AG04450 (cell line): ENCODE measurements around the gene APMAP. TPM values are rescaled to one million over a fixed set of nuclear protein-coding genes. Genes with fewer than 3 reads are reported as not detected.

ENCODE experiments used
- CTCF ChIA-PET: fragments of 300-600, 350-600 bp; formaldehyde crosslinking; extraction: SDS; loops from one replicate; lab custom pipeline; 2022; ENCODE audit warnings: antibody characterized with exemption, inconsistent platforms; lab: Charles Lee
- POLR2A ChIA-PET: fragments of 350-600 bp; formaldehyde crosslinking; extraction: SDS; loops from one replicate; lab custom pipeline; 2021; ENCODE audit warnings: antibody characterized with exemption, inconsistent platforms; lab: Yijun Ruan, JAX
- DNase-seq: peaks from one replicate; pipeline ENCODE4 v3.0.0-alpha.2; 2011; ENCODE audit warnings: low read depth, low spot score
- H3K27ac ChIP-seq: one replicate; pipeline ENCODE4 v1.5.1; 2012; ENCODE audit warnings: low read depth, low read length, control low read depth
- H3K27me3 ChIP-seq: one replicate; pipeline ENCODE4 v1.6.0; 2012; ENCODE audit warnings: low read length; ENCODE audit not compliant: control insufficient read depth, insufficient read depth
- H3K4me3 ChIP-seq: 2 replicates; pipeline ENCODE4 v1.5.1; 2011; ENCODE audit warnings: mild to moderate bottlenecking, low read depth, low read length, control low read depth
- H3K9me3 ChIP-seq: 2 replicates; pipeline ENCODE4 v1.5.1; 2012; ENCODE audit warnings: low read length; ENCODE audit not compliant: control insufficient read depth, insufficient read depth
- polyA plus RNA-seq: library from polyadenylated mRNA; depleted of rRNA; stranded (reverse); fragments of >200 nt; gene quantifications from 2 replicates; pipeline ENCODE4 v1.2.3, GENCODE V29; 2011
- TF ChIP-seq, protein P1 (sequence below): IDR thresholded peaks from 2 replicates; pipeline ENCODE4 v1.5.1; 2011; ENCODE audit warnings: low read depth, low read length, control low read depth, inconsistent platforms

APMAP gene
- polyA plus RNA-seq, 1 experiment, result 94.5 TPM

DNA sequence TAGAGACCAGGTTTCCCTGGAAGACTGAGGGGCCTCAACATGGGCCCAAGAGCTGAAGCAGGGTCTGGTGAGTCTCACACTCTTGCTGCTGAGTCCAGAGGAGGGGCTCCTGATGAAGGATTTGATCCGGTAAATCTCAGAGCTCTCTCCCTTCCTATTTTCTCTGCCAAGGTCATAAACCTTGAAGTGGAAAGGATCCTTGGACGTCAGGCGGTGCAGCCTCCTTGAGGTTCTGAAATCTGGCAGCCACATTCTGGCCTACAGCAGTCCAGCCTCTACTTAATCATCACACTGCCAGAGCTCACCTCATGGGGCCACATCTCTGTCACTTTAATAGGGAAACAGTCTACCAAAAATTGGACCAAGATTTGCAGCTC lies 41.4 kb upstream of the APMAP start:
- TF ChIP-seq, protein P1, sequence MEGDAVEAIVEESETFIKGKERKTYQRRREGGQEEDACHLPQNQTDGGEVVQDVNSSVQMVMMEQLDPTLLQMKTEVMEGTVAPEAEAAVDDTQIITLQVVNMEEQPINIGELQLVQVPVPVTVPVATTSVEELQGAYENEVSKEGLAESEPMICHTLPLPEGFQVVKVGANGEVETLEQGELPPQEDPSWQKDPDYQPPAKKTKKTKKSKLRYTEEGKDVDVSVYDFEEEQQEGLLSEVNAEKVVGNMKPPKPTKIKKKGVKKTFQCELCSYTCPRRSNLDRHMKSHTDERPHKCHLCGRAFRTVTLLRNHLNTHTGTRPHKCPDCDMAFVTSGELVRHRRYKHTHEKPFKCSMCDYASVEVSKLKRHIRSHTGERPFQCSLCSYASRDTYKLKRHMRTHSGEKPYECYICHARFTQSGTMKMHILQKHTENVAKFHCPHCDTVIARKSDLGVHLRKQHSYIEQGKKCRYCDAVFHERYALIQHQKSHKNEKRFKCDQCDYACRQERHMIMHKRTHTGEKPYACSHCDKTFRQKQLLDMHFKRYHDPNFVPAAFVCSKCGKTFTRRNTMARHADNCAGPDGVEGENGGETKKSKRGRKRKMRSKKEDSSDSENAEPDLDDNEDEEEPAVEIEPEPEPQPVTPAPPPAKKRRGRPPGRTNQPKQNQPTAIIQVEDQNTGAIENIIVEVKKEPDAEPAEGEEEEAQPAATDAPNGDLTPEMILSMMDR, result no peak
- no peak overlapping the region for H3K27ac ChIP-seq
- no peaks in the 10 kb centered on the region; the same call in 1 of the 2 replicates for H3K9me3 ChIP-seq
- ChIA-PET POLR2A (no interaction called here), CTCF (interaction anchor here (1.1 to 1.3 kb wide), 2 partner anchors 32 to 40 kb away, joined by 3 read pairs; no protein-coding TSS in a partner anchor)
- DNase-seq, result no peak
- H3K4me3 ChIP-seq, result no peak overlapping the region
- peaks cover 20% of the 10 kb centered on the region for H3K27me3 ChIP-seq

DNA sequence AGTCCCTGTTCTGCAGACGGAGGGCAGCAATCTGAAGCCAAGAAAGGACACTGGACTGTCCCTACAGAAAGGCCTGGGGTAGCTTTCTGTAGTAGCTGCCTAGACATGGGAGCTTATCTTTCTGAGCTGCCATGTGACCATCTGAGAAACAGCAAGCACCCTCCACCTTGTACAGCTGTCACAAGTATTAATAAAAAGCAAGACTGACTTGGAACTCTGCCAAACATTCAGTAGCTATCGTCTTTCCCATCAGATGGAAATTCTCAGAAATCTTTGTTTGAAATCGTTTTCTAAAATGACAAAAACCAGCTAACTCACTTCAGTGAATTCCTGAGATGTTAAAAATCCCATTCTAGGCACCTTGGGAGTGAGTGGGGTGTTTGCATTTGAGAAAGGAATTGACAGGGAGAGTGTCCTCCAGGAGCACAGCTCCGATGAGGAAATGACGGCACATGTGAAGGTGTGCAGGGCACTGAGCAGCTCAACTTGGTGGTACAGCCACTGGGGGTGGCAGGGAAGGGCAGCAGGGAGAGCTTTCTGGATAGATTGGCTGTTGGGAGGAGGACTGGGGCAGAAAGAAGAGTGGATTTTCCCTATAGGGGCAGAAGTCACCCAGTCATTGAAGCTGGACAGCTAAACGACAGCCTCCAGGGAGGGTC lies 40.8 kb upstream of the APMAP start:
- peaks cover 17% of the 10 kb centered on the region for H3K27me3 ChIP-seq
- POLR2A ChIA-PET, result no interaction called here
- no peak for DNase-seq
- no peak overlapping the region for H3K4me3 ChIP-seq
- no peak overlapping the region for H3K27ac ChIP-seq
- CTCF ChIA-PET, result interaction anchor here (1.1 to 1.3 kb wide), 2 partner anchors 32 to 40 kb away, joined by 3 read pairs; no protein-coding TSS in a partner anchor
- H3K9me3 ChIP-seq, result no peaks in the 10 kb centered on the region; the same call in 1 of the 2 replicates
- TF ChIP-seq, protein P1, result no peak

DNA sequence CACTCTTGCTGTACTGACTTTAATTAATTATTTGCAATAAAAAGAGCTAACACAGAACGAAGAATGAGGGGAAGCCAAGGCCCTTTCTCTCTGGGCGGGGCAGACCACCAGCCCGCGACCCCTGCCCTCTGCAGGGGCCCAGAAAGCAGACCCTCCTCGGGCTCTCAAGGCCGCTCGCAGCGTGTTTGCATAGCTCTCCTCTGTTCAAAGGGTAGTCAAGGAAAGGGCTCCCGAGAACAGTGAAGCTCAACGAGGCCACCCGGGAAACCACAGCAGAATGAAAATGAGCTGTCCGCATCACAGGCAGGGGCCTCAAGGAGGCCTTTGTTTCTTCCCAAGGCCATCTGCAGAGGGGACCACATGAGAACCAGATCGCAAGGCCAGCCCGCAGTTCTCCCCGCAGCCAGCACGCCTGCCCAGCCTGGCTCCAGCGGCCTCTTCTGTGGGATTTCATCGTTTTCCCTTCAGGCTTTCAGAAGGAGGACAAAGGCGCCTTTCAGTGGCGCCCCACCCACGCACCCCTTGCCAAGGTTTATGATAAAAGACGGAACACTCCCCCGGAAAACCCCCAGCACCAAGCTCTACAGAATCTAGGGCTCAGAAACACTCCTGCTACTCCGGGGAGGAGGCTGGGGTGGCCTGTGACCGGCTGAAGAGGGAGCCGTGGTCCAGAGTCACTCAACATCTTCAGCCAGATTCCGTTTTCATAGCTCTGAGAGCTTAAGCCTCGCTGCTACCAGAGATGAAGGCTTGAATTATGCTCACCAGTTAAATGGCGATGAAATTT lies 40.1 kb upstream of the APMAP start:
- POLR2A ChIA-PET, result interaction anchor here (0.6 kb wide), 1 partner anchor 219 kb away, joined by 3 read pairs; no protein-coding TSS in a partner anchor
- CTCF ChIA-PET, result interaction anchor here (1.1 to 1.3 kb wide), 2 partner anchors 33 to 39 kb away, joined by 3 read pairs; no protein-coding TSS in a partner anchor
- no peak overlapping the region for H3K27ac ChIP-seq
- TF ChIP-seq, protein P1, result no peak
- H3K27me3 ChIP-seq, result peaks cover 14% of the 10 kb centered on the region
- H3K9me3 ChIP-seq, result no peaks in the 10 kb centered on the region; the same call in 1 of the 2 replicates
- H3K4me3 ChIP-seq, result no peak overlapping the region
- no peak for DNase-seq

DNA sequence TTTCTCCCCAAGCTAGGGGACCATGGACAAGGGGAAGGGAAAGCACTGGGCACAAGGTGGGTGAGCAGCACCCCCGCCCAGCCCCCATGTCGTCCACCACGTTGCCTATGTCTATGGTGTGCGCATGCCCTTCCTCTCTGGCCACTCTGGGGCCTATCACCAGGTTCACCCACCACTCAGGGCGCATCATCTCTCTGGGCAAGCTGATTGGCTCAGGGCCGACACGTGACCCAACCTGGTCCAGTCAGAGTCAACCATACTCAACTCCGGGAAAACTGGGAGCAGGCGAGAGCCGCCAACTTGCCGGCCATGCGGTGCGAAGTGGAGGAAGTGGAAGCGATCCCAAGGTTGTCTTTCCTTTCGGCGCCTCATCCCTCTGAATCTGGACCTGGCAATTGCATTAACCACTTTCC lies 39.5 kb upstream of the APMAP start:
- Histone ChIP-seq H3K9me3 (no peaks in the 10 kb centered on the region; the same call in 1 of the 2 replicates), H3K27ac (no peak overlapping the region), H3K4me3 (no peak overlapping the region), H3K27me3 (peaks cover 9% of the 10 kb centered on the region)
- DNase-seq, result no peak
- CTCF ChIA-PET, result no interaction called here
- POLR2A ChIA-PET, result interaction anchor here (0.6 kb wide), 1 partner anchor 220 kb away, joined by 3 read pairs; no protein-coding TSS in a partner anchor
- TF ChIP-seq, protein P1, result no peak
